Measurements from ENCODE around the gene TNK2.
"Not testable (repeated sequence)": the region's sequence is repeated elsewhere in the genome, so short reads cannot be mapped to it uniquely, and the experiment has no call there.

The TNK2 gene

DNA sequence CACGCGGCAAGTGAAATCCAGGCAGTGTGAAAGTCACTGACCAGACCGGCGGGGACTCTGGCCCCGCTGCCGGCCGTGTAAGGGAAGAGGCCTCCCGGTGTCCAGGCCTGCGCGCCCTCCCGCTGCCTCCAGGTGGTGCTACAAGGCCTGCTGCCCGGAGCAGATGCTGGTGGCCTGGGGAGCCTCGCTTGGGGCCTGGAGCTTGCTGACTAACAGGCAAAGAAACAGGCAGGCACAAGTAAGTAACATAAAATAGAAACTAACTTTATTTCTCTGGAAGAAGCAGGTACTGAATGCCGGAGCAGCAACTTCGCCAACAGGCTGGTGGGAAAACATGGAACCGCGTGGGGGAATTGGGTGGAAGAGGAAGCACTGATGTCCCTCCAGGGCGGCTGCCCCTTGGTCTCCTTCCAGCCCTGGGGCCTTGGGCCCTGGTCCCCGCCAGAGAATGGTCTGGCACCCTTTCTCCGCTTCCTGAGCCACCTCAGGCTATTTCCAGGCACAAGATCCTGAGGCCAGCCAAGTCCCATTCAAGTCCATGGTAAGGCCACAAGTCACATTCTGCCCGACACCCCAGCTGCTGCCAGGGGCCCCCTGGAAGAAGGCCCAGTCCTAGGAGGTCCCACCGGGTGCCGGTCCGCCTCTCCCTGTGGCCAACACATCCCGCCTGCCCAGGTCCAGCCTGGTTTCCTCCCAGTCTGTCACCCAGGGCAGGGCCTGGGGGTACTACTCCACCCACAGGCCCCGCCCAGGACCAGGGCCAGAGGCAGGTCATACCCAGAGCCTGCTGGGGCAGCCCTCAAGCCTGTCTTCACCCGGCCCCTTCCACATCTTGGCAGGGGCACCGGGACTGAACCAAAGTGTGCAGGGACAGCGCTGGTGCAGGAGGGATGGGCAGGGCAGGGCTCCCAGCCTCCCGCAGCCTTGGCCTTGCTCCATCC, 45.0 kb downstream of the TNK2 start:
- Histone ChIP-seq H3K36me3 (ENCODE audit: insufficient read depth, low read length) (peaks cover 15% of the 10 kb centered on the region; the same call in 1 of the 2 replicates), H3K9me3 (ENCODE audit: insufficient read depth, low read depth, low read length) (no peaks in the 10 kb centered on the region), H3K4me2 (ENCODE audit: low read depth, low read length, poor library complexity, severe bottlenecking) (no peak overlapping the region), H3K9ac (ENCODE audit: low read depth, low read length, poor library complexity, severe bottlenecking) (no peak overlapping the region), H4K20me1 (ENCODE audit: insufficient read depth, low read length, poor library complexity, severe bottlenecking) (no peaks in the 10 kb centered on the region), H3K4me3 (ENCODE audit: low read length, poor library complexity, severe bottlenecking) (no peak overlapping the region), H3K9me2 (replicated peaks; ENCODE audit: low read depth, low read length) (no peaks in the 10 kb centered on the region), H2AFZ (ENCODE audit: low read length) (no peak overlapping the region), H3K4me1 (ENCODE audit: insufficient read depth, low read length, poor library complexity, severe bottlenecking) (no peaks in the 10 kb centered on the region), H3K27me3 (ENCODE audit: insufficient read depth, low read length, poor library complexity, severe bottlenecking) (no peaks in the 10 kb centered on the region), H3F3A (ENCODE audit: low read depth) (no peaks in the 10 kb centered on the region), H3K79me2 (ENCODE audit: insufficient read depth, low read length) (no peaks in the 10 kb centered on the region)
- TF ChIP-seq, protein P1, sequence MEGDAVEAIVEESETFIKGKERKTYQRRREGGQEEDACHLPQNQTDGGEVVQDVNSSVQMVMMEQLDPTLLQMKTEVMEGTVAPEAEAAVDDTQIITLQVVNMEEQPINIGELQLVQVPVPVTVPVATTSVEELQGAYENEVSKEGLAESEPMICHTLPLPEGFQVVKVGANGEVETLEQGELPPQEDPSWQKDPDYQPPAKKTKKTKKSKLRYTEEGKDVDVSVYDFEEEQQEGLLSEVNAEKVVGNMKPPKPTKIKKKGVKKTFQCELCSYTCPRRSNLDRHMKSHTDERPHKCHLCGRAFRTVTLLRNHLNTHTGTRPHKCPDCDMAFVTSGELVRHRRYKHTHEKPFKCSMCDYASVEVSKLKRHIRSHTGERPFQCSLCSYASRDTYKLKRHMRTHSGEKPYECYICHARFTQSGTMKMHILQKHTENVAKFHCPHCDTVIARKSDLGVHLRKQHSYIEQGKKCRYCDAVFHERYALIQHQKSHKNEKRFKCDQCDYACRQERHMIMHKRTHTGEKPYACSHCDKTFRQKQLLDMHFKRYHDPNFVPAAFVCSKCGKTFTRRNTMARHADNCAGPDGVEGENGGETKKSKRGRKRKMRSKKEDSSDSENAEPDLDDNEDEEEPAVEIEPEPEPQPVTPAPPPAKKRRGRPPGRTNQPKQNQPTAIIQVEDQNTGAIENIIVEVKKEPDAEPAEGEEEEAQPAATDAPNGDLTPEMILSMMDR (conservative IDR thresholded peaks at IDR 0.05; ENCODE audit: low read length) = peak; percentile 77
- no peak for TF ChIP-seq EZH2phosphoT487 (IDR thresholded peaks at IDR 0.05; ENCODE audit: borderline replicate concordance)

DNA sequence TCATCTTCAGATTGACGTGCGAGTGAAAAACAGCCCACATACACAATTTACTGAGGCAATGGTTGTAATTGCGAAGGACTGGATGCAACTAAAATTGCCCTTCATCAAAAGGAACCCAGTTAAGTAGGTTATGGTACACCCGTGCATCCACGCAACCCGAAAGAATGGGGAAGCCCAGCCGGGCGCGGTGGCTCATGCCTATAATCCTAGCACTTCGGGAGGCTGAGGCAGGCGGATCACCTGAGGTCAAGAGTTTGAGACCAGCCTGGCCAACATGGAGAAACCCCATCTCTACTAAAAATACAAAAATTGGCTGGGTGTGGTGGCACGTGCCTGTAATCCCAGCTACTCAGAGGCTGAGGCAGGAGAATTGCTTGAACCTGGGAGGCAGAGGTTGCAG, 46.0 kb downstream of the TNK2 start:
- not testable (repeated sequence) for H3K9ac ChIP-seq (ENCODE audit: low read depth, low read length, poor library complexity, severe bottlenecking); H4K20me1 ChIP-seq (ENCODE audit: insufficient read depth, low read length, poor library complexity, severe bottlenecking); H3K79me2 ChIP-seq (ENCODE audit: insufficient read depth, low read length); H3K4me3 ChIP-seq (ENCODE audit: low read length, poor library complexity, severe bottlenecking); H3K27me3 ChIP-seq (ENCODE audit: insufficient read depth, low read length, poor library complexity, severe bottlenecking); H3K9me2 ChIP-seq (replicated peaks; ENCODE audit: low read depth, low read length); H3K4me1 ChIP-seq (ENCODE audit: insufficient read depth, low read length, poor library complexity, severe bottlenecking); H2AFZ ChIP-seq (ENCODE audit: low read length); H3K4me2 ChIP-seq (ENCODE audit: low read depth, low read length, poor library complexity, severe bottlenecking); H3K9me3 ChIP-seq (ENCODE audit: insufficient read depth, low read depth, low read length); H3F3A ChIP-seq (ENCODE audit: low read depth)
- peaks cover 15% of the 10 kb centered on the region; the same call in 1 of the 2 replicates for H3K36me3 ChIP-seq (ENCODE audit: insufficient read depth, low read length)

DNA sequence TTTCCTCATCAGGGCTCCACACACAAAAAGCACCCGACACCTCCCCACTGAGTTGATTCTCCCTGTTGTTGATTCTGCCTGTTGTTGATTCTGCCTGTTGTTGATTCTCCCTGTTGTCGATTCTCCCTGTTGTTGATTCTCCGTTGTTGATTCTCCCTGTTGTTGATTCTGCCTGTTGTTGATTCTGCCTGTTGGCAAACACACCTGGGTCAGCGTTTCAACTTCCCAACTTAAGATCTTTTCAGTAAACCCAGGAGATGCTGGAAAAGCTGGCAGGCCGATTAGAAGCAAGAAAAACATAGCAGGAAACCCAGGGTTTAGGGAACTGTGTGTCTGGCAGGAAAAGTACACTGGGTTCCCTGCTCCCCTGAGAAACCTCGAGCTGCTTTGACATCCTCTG, 47.9 kb downstream of the TNK2 start:
- Histone ChIP-seq H4K20me1 (ENCODE audit: insufficient read depth, low read length, poor library complexity, severe bottlenecking) (no peaks in the 10 kb centered on the region), H3K9me2 (replicated peaks; ENCODE audit: low read depth, low read length) (no peaks in the 10 kb centered on the region), H3K4me1 (ENCODE audit: insufficient read depth, low read length, poor library complexity, severe bottlenecking) (peaks cover 14% of the 10 kb centered on the region), H3K9me3 (ENCODE audit: insufficient read depth, low read depth, low read length) (no peaks in the 10 kb centered on the region), H3K9ac (ENCODE audit: low read depth, low read length, poor library complexity, severe bottlenecking) (no peak overlapping the region), H3K27me3 (ENCODE audit: insufficient read depth, low read length, poor library complexity, severe bottlenecking) (no peaks in the 10 kb centered on the region), H3K4me2 (ENCODE audit: low read depth, low read length, poor library complexity, severe bottlenecking) (no peak overlapping the region), H2AFZ (ENCODE audit: low read length) (no peak overlapping the region), H3F3A (ENCODE audit: low read depth) (peaks cover 14% of the 10 kb centered on the region), H3K4me3 (ENCODE audit: low read length, poor library complexity, severe bottlenecking) (no peak overlapping the region), H3K36me3 (ENCODE audit: insufficient read depth, low read length) (peaks cover 1% of the 10 kb centered on the region; the same call in 1 of the 2 replicates), H3K79me2 (ENCODE audit: insufficient read depth, low read length) (no peaks in the 10 kb centered on the region)
- no peak for TF ChIP-seq EZH2phosphoT487 (IDR thresholded peaks at IDR 0.05; ENCODE audit: borderline replicate concordance)
- TF ChIP-seq, protein P1 (conservative IDR thresholded peaks at IDR 0.05; ENCODE audit: low read length) = no peak
